Measurements from ENCODE around the gene LRRC3.

Gene LRRC3

DNA sequence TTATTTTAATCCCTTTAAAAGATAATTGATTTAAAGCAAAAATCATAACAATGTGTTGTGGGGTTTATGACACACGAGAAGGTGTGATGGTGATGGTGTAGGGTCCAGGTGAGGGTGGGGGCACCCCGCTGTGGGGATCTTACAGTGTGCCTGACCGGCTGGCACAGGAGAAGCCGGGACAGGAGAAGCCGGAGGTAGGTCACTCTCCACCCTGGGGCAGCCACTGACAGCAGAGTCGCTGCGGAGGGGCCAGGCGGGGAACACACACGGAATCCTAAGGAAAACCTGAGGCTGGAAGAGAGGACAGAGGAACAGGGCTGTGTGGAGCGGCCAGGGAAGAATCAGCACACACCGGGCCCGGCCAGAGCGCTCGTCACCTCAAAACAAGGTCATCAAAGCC lies 4.3 kb upstream of the LRRC3 start:
- DNase-seq (ENCODE audit: low spot score) = no peak
- H3K27ac ChIP-seq = no peak overlapping the region
- ChIA-PET POLR2A (ENCODE audit: low non-redundant PET) (no interaction called here), CTCF (interaction anchor here (0.7 kb wide), 1 partner anchor 120 kb away, joined by 3 read pairs; no protein-coding TSS in a partner anchor)
- TF ChIP-seq, protein P1, sequence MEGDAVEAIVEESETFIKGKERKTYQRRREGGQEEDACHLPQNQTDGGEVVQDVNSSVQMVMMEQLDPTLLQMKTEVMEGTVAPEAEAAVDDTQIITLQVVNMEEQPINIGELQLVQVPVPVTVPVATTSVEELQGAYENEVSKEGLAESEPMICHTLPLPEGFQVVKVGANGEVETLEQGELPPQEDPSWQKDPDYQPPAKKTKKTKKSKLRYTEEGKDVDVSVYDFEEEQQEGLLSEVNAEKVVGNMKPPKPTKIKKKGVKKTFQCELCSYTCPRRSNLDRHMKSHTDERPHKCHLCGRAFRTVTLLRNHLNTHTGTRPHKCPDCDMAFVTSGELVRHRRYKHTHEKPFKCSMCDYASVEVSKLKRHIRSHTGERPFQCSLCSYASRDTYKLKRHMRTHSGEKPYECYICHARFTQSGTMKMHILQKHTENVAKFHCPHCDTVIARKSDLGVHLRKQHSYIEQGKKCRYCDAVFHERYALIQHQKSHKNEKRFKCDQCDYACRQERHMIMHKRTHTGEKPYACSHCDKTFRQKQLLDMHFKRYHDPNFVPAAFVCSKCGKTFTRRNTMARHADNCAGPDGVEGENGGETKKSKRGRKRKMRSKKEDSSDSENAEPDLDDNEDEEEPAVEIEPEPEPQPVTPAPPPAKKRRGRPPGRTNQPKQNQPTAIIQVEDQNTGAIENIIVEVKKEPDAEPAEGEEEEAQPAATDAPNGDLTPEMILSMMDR (conservative IDR thresholded peaks at IDR 0.05; ENCODE audit: low read depth) = no peak

DNA sequence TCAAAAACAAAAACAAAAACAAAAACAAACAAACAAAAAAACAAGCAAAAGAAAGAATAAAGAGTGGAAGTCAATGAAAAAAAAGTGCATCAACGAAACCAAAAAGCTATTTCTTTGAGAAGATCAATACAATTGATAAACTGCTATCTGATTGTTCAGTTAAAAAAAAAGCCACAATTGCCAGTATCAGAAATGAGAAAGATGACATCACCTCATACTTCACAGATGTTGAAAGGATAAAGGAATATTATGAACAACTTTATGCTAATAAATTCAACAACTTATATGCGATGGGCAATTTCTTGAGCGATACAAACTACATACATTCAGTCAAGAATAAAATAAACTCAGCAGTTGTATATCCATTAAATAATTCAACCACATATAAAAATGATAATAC lies 2.2 kb upstream of the LRRC3 start:
- ChIA-PET CTCF (interaction anchor here (0.6 kb wide), 1 partner anchor 53 kb away, joined by 3 read pairs; no protein-coding TSS in a partner anchor), POLR2A (ENCODE audit: low non-redundant PET) (no interaction called here)
- TF ChIP-seq, protein P1 (conservative IDR thresholded peaks at IDR 0.05; ENCODE audit: low read depth) = no peak
- no peak overlapping the region for H3K27ac ChIP-seq
- DNase-seq (ENCODE audit: low spot score) = no peak

DNA sequence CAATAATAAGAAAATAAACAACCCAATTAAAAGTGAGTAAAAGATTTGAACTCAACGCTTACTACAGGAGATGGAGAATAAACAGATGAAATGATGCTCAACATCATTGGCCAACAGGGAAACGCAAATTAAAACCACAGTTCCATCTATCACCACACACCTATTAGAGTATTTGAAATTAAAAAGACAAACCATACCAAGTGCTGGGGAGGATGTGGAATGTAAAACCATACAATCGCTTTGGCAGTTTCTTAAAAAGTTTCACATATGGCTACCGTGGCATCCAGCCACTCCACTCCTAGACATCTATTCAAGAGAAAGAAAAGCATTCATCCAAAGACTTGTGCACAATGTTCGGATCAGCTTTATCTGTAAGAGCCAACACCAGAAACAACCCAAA lies 1.3 kb upstream of the LRRC3 start:
- DNase-seq (ENCODE audit: low spot score) = no peak
- ChIA-PET POLR2A (ENCODE audit: low non-redundant PET) (no interaction called here), CTCF (no interaction called here)
- no peak overlapping the region for H3K27ac ChIP-seq
- TF ChIP-seq, protein P1 (conservative IDR thresholded peaks at IDR 0.05; ENCODE audit: low read depth) = no peak

DNA sequence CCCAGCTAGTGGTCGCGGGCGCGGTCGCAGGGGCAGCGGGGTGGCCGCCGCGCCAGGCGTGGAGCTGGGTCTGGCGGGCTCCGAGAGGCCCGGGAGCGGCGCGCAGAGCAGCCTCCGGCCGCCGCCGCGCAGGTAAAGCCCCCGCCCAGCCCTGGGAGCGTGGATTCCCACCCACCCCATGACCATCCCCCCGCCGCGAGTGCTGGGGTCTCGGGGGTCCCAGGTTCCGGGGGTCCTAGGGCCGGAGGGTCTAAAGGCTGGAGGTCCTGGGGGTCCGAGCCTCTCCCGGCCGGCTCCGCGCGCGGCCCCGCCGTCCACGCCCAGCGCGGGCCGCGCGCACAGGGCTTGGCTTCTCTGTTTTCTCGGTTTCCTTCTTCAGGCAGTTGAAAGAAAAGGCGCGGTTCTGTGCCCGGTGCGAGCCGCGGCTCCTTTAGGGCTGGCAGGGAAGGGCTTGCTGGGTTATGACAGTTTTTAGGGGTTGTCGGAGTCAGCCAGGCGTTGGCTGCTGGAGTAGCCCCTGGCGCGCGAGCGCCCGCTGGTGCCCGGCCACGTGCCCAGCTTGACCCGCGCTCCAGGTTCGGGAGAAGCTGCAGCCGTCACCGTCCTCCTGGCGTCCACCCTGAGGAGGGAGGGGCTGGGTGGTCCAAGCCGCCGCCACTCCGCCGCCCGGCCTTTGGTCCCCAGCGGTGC lies 359 bp downstream of the LRRC3 start:
- TF ChIP-seq, protein P1 (conservative IDR thresholded peaks at IDR 0.05; ENCODE audit: low read depth) = peak; percentile 61
- POLR2A ChIA-PET (ENCODE audit: low non-redundant PET) = no interaction called here
- H3K27ac ChIP-seq = peak overlapping the region; percentile 8; the same call in 1 of the 2 replicates
- CTCF ChIA-PET = interaction anchor here (0.6 to 1.1 kb wide), 6 partner anchors 78 to 479 kb away, joined by 3 to 4 read pairs (median 3); no protein-coding TSS in a partner anchor
- peak; percentile 45 for DNase-seq (ENCODE audit: low spot score)

DNA sequence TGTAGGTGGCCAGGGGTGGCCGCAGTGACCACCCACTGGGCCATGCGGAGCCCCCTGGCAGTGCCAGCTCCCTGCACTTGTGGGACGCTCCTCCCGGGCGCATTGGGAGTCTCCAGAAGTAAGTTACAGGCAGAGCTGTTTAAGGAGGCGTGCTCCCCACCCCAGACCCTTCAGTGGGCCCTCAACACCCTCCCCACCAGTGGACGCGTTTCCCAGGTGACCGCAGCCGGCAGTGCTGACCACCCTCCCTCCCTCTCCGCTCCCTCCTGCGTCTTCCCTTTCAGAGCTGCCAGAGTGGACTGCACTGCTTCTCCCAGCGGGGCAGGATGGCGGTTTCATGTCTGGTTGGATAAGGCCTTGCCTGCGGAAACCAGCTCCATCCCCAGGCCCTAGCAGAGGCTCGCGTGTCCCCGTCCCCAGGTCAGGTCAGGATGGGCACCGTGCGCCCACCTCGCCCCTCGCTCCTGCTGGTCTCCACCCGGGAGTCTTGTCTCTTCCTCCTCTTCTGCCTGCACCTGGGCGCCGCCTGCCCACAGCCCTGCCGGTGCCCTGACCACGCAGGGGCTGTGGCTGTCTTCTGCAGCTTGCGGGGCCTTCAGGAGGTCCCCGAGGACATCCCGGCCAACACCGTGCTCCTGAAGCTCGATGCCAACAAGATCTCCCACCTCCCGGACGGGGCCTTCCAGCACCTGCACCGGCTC lies 1.1 kb downstream of the LRRC3 start:
- TF ChIP-seq, protein P1 (conservative IDR thresholded peaks at IDR 0.05; ENCODE audit: low read depth) = 0 out of 2 replicates have a peak, but pooled peaks have one; percentile 21
- ChIA-PET POLR2A (ENCODE audit: low non-redundant PET) (no interaction called here), CTCF (interaction anchor here (0.6 to 0.8 kb wide), 4 partner anchors 39 to 479 kb away, joined by 3 to 4 read pairs (median 3); no protein-coding TSS in a partner anchor)
- H3K27ac ChIP-seq = peak overlapping the region; percentile 8; the same call in 1 of the 2 replicates
- no peak for DNase-seq (ENCODE audit: low spot score)

DNA sequence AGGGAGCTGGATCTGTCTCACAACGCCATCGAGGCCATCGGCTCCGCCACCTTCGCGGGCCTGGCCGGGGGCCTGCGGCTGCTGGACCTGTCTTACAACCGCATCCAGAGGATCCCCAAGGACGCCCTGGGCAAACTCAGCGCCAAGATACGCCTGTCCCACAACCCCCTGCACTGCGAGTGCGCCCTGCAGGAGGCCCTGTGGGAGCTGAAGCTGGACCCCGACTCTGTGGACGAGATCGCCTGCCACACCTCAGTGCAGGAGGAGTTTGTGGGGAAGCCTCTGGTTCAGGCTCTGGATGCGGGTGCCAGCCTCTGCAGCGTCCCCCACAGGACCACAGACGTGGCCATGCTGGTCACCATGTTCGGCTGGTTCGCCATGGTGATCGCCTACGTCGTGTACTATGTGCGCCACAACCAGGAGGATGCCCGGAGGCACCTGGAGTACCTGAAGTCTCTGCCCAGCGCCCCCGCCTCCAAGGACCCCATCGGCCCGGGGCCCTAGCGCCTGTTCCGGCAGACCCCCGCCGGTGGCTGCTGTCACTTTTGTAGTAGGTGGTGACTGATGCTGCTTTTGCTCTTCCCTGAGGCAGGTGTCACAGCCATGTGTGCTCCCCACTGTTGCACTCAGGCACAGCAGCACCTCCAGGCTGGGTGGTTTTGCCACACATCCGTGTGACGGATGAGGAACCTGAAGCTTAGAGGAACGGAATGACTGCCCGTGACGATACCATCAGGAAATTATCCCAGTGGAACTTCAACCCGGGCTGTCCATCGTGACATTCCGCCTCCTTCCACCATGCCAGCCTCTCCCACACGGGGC lies 1.8 kb downstream of the LRRC3 start:
- ChIA-PET CTCF (interaction anchor here (0.6 kb wide), 1 partner anchor 38 kb away, joined by 3 read pairs; no protein-coding TSS in a partner anchor), POLR2A (ENCODE audit: low non-redundant PET) (no interaction called here)
- H3K27ac ChIP-seq = no peak overlapping the region
- no peak for DNase-seq (ENCODE audit: low spot score)
- TF ChIP-seq, protein P1 (conservative IDR thresholded peaks at IDR 0.05; ENCODE audit: low read depth) = no peak
